ENCODE data around the gene EMP2. TPM values are rescaled to one million over a fixed set of nuclear protein-coding genes. Genes with fewer than 3 reads are reported as not detected.

The EMP2 gene
- total RNA-seq, 1 donor from 2014 or later = 53.0 TPM

- no peak for DNase-seq (ENCODE audit: low read depth)
These were observed 30.2 kb upstream of the EMP2 start for GRCh38 chr16:10610499-10611184.

- peak; percentile 56 for DNase-seq (ENCODE audit: low read depth)
These were observed 29.0 kb upstream of the EMP2 start for GRCh38 chr16:10609402-10609774.

- DNase-seq (ENCODE audit: low read depth) = peak; percentile 40
These were observed 28.4 kb upstream of the EMP2 start for GRCh38 chr16:10608687-10609401.

- DNase-seq (ENCODE audit: low read depth) = no peak
These were observed 26.8 kb upstream of the EMP2 start for GRCh38 chr16:10607157-10607556.

GRCh38 chr16:10606607-10607006 is 26.2 kb upstream of the EMP2 start:
- DNase-seq (ENCODE audit: low read depth) = no peak

- no peak for DNase-seq (ENCODE audit: low read depth)
These were observed 25.2 kb upstream of the EMP2 start for GRCh38 chr16:10605636-10606035.

- peak; percentile 88 for DNase-seq (ENCODE audit: low read depth)
These were observed 21.3 kb upstream of the EMP2 start for GRCh38 chr16:10601444-10602408.

GRCh38 chr16:10600782-10601443 is 20.5 kb upstream of the EMP2 start:
- DNase-seq (ENCODE audit: low read depth) = peak; percentile 83

- DNase-seq (ENCODE audit: low read depth) = no peak
These were observed 19.2 kb upstream of the EMP2 start for GRCh38 chr16:10599626-10600025.

- no peak for DNase-seq (ENCODE audit: low read depth)
These were observed 17.8 kb upstream of the EMP2 start for GRCh38 chr16:10598157-10598556.

- DNase-seq (ENCODE audit: low read depth) = peak; percentile 42
These were observed 16.8 kb upstream of the EMP2 start for GRCh38 chr16:10597187-10597601.

- DNase-seq (ENCODE audit: low read depth) = no peak
These were observed 14.0 kb upstream of the EMP2 start for GRCh38 chr16:10594312-10594950.

GRCh38 chr16:10592611-10593010 is 12.2 kb upstream of the EMP2 start:
- no peak for DNase-seq (ENCODE audit: low read depth)

GRCh38 chr16:10590342-10590741 is 9.9 kb upstream of the EMP2 start:
- no peak for DNase-seq (ENCODE audit: low read depth)

GRCh38 chr16:10589109-10589508 is 8.7 kb upstream of the EMP2 start:
- no peak for DNase-seq (ENCODE audit: low read depth)

- DNase-seq (ENCODE audit: low read depth) = no peak
These were observed 7.2 kb upstream of the EMP2 start for GRCh38 chr16:10587622-10588021.

GRCh38 chr16:10584981-10585438 is 4.6 kb upstream of the EMP2 start:
- no peak for DNase-seq (ENCODE audit: low read depth)

- DNase-seq (ENCODE audit: low read depth) = no peak
These were observed 2.9 kb upstream of the EMP2 start for GRCh38 chr16:10583269-10583668.

- no peak for DNase-seq (ENCODE audit: low read depth)
These were observed 1.1 kb upstream of the EMP2 start for GRCh38 chr16:10581507-10581906.

GRCh38 chr16:10580883-10581247 is 467 bp upstream of the EMP2 start:
- no peak for DNase-seq (ENCODE audit: low read depth)

GRCh38 chr16:10579575-10579964 is 828 bp downstream of the EMP2 start:
- DNase-seq (ENCODE audit: low read depth) = no peak
